Activated naive CD4-positive, alpha-beta T cell treated with anti-CD3 and anti-CD28 coated beads, Interleukin-2, amount 50 U/mL, for 24 hours (primary cell): Measurements from ENCODE around the gene GPC5.

ENCODE experiments used
- H3K27ac Mint-ChIP-seq: one replicate; pipeline ENCODE4 v1.8.0; 2021; ENCODE audit warnings: mild to moderate bottlenecking, mixed read lengths
- H3K27me3 Mint-ChIP-seq: one replicate; pipeline ENCODE4 v1.8.0; 2021; ENCODE audit warnings: mixed read lengths
- H3K36me3 Mint-ChIP-seq: one replicate; pipeline ENCODE4 v1.8.0; 2021; ENCODE audit warnings: mixed read lengths
- H3K4me1 Mint-ChIP-seq: one replicate; pipeline ENCODE4 v1.8.0; 2021; ENCODE audit warnings: mixed read lengths
- H3K4me3 Mint-ChIP-seq: one replicate; pipeline ENCODE4 v1.8.0; 2021; ENCODE audit warnings: mild to moderate bottlenecking, mixed read lengths
- H3K9me3 Mint-ChIP-seq: one replicate; pipeline ENCODE4 v1.8.0; 2021; ENCODE audit warnings: mixed read lengths

Gene GPC5

DNA sequence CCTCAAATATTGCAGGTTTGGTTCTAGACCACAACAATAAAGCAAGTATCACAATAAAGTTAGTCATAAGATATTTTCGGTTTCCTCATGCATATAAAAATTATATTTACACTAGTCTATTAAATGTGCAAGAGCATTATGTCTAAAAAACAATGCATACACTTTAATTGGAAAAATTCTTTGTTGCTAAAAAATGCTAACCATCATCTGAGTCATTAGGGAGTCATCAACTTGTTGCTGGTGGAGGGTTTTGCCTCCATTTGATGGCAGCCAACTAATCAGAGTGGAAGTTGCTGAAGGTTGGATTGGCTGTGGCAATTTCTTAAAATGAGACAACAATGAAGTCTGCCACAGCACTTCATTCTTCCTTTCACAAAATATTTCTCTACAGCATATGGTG, 1405.9 kb downstream of the GPC5 start:
- no peaks in the 10 kb centered on the region for H3K9me3 Mint-ChIP-seq

DNA sequence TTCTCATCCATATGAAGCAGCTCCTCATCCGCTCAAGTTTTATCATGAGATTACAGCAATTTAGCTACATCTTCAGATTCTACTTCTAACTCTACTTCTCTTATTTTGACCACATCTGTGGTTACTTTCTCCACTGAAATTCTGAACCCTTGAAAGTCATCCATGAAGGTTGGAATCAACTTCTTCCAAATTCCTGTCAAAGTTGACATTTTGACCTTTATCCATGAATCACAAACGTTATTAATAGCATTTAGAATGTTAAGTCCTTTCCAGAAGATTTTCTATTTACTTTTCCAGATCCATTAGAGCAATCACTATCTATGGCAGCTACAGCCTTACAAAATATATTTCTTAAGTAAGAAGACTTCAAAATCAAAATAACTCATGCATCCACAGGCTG, 1406.5 kb downstream of the GPC5 start:
- no peaks in the 10 kb centered on the region for H3K9me3 Mint-ChIP-seq
- no peaks in the 10 kb centered on the region for H3K36me3 Mint-ChIP-seq
- H3K27me3 Mint-ChIP-seq, result no peaks in the 10 kb centered on the region
- no peak overlapping the region for H3K4me3 Mint-ChIP-seq
- H3K4me1 Mint-ChIP-seq, result peaks cover 6% of the 10 kb centered on the region
- H3K27ac Mint-ChIP-seq, result no peak overlapping the region

More for the DNA sequence above, 1405.9 kb downstream of the GPC5 start:
- Mint-ChIP-seq H3K27ac (no peak overlapping the region), H3K27me3 (no peaks in the 10 kb centered on the region), H3K36me3 (no peaks in the 10 kb centered on the region), H3K4me3 (no peak overlapping the region), H3K4me1 (peaks cover 6% of the 10 kb centered on the region)

DNA sequence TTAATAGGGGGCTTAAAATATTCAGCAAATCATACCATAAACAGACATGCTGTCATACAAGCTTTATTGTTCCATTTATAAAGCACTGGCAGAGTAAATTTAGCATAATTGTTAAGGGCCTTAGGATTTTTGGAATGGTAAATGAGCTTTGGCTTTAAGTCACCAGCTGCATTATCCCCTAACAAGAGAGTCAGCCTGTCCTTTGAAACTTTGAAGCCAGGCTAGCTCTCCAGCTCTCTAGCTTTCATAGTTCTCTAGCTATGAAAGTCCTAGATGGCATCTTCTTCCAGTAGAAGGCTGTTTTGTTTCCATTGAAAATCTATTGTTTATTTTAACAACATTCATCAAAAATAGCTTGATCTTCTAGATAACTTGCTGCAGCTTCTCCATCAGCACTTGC, 1407.3 kb downstream of the GPC5 start:
- H3K4me3 Mint-ChIP-seq, result peak overlapping the region; percentile 78
- no peaks in the 10 kb centered on the region for H3K36me3 Mint-ChIP-seq
- no peak overlapping the region for H3K27ac Mint-ChIP-seq
- H3K9me3 Mint-ChIP-seq, result no peaks in the 10 kb centered on the region
- no peaks in the 10 kb centered on the region for H3K27me3 Mint-ChIP-seq
- H3K4me1 Mint-ChIP-seq, result peaks cover 6% of the 10 kb centered on the region

DNA sequence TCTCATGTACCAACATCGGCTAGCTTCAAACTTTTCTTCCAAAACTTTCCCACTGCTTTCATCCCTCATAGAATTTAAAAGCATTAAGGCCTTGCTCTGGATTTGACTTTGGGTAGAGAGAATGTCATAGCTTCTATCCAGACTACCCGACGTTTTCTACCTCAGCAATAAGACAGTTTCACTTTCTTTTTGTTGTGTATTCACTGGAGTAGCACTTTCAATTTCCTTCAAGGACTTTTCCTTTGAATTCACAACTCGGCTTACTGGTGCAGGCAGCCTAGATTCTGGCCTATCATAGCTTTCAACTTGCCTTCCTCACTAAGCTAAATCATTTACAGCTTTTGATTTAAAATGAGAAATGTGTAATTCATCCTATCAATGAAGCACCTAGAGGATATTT, 1407.8 kb downstream of the GPC5 start:
- H3K4me3 Mint-ChIP-seq, result peak overlapping the region; percentile 78
- no peak overlapping the region for H3K27ac Mint-ChIP-seq
- no peaks in the 10 kb centered on the region for H3K36me3 Mint-ChIP-seq
- no peaks in the 10 kb centered on the region for H3K9me3 Mint-ChIP-seq
- H3K27me3 Mint-ChIP-seq, result no peaks in the 10 kb centered on the region
- H3K4me1 Mint-ChIP-seq, result peaks cover 6% of the 10 kb centered on the region

DNA sequence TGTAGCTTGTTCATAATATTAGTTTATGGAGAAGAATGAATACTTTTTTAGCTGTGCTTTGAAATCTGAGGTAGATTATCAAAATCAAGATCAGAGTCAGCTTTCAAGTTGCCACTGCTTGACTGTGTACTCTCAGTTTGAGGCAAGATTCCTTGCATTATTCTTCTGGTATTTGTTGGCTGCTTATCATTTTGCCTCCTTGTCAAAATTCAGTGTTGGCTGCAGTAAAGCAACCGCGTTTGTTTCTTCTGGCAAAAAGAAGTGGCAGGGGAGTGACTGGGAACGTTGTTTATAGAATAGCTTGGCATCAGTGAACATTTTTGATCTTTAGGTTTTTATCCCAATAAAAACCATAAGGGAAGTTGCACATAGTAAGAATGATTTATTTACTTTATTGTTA, 1408.9 kb downstream of the GPC5 start:
- H3K36me3 Mint-ChIP-seq, result no peaks in the 10 kb centered on the region
- H3K27me3 Mint-ChIP-seq, result no peaks in the 10 kb centered on the region
- peaks cover 6% of the 10 kb centered on the region for H3K4me1 Mint-ChIP-seq
- H3K27ac Mint-ChIP-seq, result no peak overlapping the region
- no peak overlapping the region for H3K4me3 Mint-ChIP-seq
- no peaks in the 10 kb centered on the region for H3K9me3 Mint-ChIP-seq

DNA sequence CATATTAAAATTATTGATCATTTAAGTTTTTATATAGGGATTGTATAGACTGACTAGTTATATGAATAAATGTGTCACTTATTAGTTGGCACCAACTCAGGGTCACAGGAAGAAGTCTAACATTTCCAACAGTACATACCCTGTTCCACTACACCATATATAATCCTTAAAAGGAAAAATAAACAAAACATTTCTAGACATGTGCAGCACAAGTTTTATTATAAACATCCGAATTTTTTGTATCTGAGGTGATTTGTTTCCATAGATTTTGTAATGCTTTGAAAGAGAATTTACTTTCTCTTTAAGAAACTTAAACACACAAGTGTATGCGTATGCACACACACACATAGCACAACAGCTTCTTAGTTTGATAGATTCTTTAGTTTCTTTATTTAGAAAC, 1409.5 kb downstream of the GPC5 start:
- Mint-ChIP-seq H3K36me3 (no peaks in the 10 kb centered on the region), H3K9me3 (no peaks in the 10 kb centered on the region), H3K4me3 (no peak overlapping the region), H3K27ac (no peak overlapping the region), H3K27me3 (no peaks in the 10 kb centered on the region), H3K4me1 (peaks cover 6% of the 10 kb centered on the region)

DNA sequence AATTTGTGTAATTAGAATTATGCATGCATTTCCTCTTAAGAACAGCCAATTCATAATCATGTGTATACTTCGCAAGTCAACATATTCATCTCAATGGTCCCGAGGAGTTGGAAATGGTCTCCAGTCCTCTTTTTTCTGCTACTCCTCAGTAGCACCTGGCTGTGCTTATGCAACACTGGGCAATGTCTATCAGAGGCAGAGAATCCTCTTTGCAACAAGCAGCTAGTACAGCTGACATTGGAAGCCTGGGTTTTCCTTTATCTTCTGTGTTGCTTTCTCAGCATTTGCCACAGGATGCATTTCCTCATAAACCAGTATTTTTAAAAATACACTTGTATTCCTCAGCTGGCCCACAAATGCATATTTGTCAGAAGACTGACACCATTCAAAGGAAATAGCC, 1422.9 kb downstream of the GPC5 start:
- Mint-ChIP-seq H3K4me1 (no peaks in the 10 kb centered on the region), H3K36me3 (no peaks in the 10 kb centered on the region), H3K4me3 (no peak overlapping the region), H3K27me3 (no peaks in the 10 kb centered on the region), H3K9me3 (no peaks in the 10 kb centered on the region), H3K27ac (no peak overlapping the region)

DNA sequence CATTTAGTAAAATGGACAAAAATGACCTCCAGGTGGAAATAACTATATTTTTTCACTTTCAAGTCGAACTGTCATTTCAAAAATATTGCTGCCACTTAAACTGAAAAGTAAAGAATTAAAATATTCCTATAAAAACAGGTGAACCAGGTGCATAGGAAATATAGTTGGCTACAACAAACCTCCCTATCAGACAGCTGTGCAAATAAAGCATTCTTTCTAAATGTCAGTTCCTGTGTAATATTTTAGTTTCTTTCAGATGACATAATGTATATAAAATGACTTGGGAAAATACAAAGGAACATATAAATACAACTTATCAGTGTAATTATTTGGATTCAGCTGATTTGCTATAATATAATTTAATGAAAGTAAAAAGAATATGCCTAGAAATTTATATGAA, 1424.6 kb downstream of the GPC5 start:
- H3K27ac Mint-ChIP-seq, result no peak overlapping the region
- no peaks in the 10 kb centered on the region for H3K9me3 Mint-ChIP-seq
- H3K4me1 Mint-ChIP-seq, result no peaks in the 10 kb centered on the region
- no peak overlapping the region for H3K4me3 Mint-ChIP-seq
- no peaks in the 10 kb centered on the region for H3K27me3 Mint-ChIP-seq
- H3K36me3 Mint-ChIP-seq, result no peaks in the 10 kb centered on the region

DNA sequence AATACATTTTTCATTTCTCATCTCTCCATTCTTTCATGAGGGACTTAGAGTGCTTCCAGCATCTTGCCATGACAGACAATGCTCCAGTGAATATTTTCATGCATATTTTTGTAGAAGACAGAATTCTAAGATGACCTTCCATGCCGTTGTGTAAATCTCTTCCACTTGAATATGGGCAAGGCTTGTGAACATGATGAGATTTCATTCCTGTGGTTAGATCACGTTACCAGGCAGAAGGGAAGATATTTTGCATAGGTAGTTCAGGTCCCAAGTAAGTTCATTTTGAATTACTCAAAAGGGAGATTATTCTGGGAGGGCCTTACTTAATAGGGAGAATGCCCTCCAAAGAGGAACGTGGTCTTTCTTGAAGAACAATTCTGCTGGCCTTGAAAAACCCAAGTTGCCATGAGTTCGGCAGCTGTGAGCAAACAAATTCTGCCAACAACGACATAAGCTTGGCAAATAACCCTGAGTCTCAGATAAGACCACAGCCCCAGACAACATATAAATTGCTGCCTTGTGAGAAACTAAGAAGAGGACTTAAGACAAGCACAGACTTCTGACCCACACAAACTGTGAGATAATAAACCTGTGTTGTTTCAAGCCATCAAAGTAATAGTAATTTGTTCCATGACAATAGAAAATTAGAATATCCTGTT, 1427.6 kb downstream of the GPC5 start:
- Mint-ChIP-seq H3K36me3 (no peaks in the 10 kb centered on the region), H3K27me3 (no peaks in the 10 kb centered on the region), H3K9me3 (no peaks in the 10 kb centered on the region), H3K4me1 (no peaks in the 10 kb centered on the region), H3K27ac (no peak overlapping the region), H3K4me3 (no peak overlapping the region)

DNA sequence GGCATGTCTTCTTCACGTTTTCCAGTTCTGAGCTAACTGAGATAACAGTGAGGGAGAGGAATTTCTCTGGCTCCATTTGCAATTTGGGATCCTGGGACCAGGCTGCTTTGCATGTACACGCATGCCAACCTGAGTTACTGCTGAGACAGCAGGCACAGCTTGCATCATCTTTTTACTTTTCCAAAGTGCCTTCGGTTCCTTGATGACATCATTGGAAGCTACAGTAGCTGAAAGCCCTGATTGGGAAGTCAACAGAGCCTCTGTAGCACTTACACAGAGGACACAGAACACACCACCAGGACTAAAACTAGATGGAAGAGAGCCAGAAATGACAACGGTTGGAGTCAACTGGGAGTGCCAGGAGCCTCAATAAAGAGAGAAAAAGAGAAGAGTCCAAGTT, 1429.1 kb downstream of the GPC5 start:
- Mint-ChIP-seq H3K9me3 (peaks cover 5% of the 10 kb centered on the region), H3K4me1 (no peaks in the 10 kb centered on the region), H3K27me3 (no peaks in the 10 kb centered on the region), H3K4me3 (no peak overlapping the region), H3K36me3 (no peaks in the 10 kb centered on the region), H3K27ac (no peak overlapping the region)

DNA sequence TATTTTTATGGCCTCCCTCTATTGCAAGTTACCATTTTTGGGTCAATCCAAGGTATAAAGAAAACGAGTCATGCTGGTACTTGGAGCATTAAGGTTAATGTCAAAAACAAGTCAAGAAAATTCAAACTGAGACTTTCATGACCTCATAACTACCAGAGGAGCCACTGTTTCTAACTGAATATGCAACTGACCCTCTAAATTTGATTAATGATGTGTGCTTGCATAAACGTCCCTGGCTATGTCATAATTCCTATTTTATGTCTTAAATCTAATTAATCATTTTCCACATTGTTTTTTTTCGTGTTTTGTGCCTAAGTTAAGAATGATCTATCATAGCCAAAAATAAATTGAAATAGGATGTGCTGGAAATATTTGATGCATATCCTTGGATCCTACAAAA, 1431.5 kb downstream of the GPC5 start:
- Mint-ChIP-seq H3K27me3 (no peaks in the 10 kb centered on the region), H3K9me3 (peaks cover 5% of the 10 kb centered on the region), H3K4me1 (no peaks in the 10 kb centered on the region), H3K36me3 (no peaks in the 10 kb centered on the region), H3K27ac (no peak overlapping the region), H3K4me3 (no peak overlapping the region)

DNA sequence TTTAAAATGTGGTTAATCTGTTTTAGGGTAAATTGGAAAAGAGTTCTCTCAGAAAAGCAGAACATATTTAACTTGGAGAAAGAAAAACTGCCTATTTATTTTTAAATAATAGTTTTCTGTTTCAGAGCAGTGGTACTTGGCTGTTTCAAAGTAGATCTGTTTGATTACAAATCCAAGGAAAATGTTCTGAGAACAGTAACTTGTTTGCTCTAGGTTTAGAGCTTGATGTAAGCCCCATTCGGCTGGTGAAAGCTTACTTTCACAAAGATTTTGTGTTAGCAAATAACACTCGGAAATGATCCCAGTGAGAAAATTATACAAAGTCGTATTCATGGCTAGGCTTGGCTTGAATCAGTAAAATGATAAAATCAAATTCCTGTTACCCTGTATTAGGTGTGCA, 1432.4 kb downstream of the GPC5 start:
- no peaks in the 10 kb centered on the region for H3K27me3 Mint-ChIP-seq
- no peak overlapping the region for H3K27ac Mint-ChIP-seq

DNA sequence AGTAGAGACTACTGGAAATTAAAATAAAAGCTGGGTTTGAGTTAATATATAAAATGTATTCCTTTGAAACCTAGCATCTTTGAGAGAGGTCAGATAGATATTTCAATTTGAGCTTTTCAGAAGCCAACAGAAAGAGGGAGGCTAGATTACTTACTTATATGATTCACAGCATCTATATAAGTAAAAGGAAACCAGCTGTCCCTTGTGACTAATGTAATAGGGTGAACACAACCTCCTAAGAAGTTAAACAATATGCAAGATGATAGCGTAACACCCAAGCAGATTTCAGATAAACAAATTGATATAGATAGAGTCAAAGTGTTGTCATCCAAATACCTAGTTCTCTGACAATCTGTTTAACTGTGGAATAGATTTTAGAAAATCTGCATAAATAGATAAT, 1434.7 kb downstream of the GPC5 start:
- no peak overlapping the region for H3K27ac Mint-ChIP-seq
- H3K27me3 Mint-ChIP-seq, result no peaks in the 10 kb centered on the region
- no peaks in the 10 kb centered on the region for H3K4me1 Mint-ChIP-seq
- H3K4me3 Mint-ChIP-seq, result no peak overlapping the region
- H3K9me3 Mint-ChIP-seq, result peaks cover 5% of the 10 kb centered on the region
- H3K36me3 Mint-ChIP-seq, result no peaks in the 10 kb centered on the region

More for the DNA sequence above, 1432.4 kb downstream of the GPC5 start:
- Mint-ChIP-seq H3K36me3 (no peaks in the 10 kb centered on the region), H3K4me1 (no peaks in the 10 kb centered on the region), H3K4me3 (no peak overlapping the region), H3K9me3 (peaks cover 5% of the 10 kb centered on the region)

DNA sequence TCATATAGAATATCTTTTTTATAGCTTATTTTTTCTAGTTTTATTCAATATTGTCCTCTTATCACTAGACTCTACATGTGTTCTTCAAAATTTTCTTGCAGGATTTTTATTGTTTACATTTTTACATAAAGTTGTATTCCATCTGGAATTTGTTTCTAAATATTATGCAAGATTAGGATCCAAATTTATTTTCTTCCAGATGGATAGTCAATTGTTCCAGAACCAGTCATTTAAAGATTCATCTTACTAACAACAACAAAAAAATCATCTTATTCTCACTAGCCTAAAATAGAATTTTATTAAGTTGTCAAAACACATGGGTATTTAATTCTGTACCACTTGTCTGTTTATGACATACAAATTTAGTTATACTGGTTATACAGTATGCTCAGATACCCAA, 1437.8 kb downstream of the GPC5 start:
- no peaks in the 10 kb centered on the region for H3K27me3 Mint-ChIP-seq
- peaks cover 5% of the 10 kb centered on the region for H3K9me3 Mint-ChIP-seq
- H3K36me3 Mint-ChIP-seq, result no peaks in the 10 kb centered on the region
- no peaks in the 10 kb centered on the region for H3K4me1 Mint-ChIP-seq
- no peak overlapping the region for H3K27ac Mint-ChIP-seq
- no peak overlapping the region for H3K4me3 Mint-ChIP-seq

DNA sequence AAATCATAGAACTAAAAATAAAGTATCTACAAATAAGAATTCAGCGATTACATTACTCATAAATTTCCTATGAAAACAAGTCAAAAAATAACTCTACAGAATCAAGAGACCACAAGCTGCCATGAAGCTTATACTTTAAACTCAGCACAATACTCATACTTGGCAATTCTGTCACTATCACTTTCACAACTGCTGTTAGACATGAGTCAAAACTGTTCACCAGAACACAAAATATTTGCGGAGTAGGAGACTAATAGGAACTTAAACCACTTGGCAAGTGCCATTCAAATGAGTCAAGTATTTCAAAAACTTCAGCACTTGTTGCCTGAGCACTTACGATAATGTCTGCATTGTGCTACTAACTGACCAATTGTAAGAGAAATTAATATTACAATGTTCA, 1440.4 kb downstream of the GPC5 start:
- Mint-ChIP-seq H3K9me3 (no peaks in the 10 kb centered on the region), H3K27me3 (no peaks in the 10 kb centered on the region), H3K4me3 (no peak overlapping the region), H3K36me3 (no peaks in the 10 kb centered on the region), H3K4me1 (no peaks in the 10 kb centered on the region), H3K27ac (no peak overlapping the region)

DNA sequence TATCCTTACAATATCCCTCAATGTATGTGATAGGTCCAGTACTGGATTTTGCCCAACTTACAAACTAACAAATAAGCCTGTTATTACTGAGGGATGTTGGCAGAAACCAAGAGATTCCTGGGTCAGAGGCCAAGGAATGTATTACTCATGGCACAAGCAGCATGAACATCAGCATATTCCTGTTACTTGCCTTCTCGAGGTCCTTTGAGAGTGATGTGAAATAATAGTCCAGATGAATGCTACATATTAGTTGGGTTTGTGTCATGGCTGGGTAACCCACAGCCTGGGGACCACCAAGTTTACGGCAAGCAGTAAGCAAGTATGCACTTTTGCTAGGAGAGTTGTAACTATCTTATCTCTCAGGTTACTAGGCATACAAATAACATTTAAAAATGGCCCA, 1443.7 kb downstream of the GPC5 start:
- Mint-ChIP-seq H3K36me3 (no peaks in the 10 kb centered on the region), H3K4me3 (no peak overlapping the region), H3K4me1 (no peaks in the 10 kb centered on the region), H3K27ac (no peak overlapping the region), H3K9me3 (no peaks in the 10 kb centered on the region), H3K27me3 (no peaks in the 10 kb centered on the region)

DNA sequence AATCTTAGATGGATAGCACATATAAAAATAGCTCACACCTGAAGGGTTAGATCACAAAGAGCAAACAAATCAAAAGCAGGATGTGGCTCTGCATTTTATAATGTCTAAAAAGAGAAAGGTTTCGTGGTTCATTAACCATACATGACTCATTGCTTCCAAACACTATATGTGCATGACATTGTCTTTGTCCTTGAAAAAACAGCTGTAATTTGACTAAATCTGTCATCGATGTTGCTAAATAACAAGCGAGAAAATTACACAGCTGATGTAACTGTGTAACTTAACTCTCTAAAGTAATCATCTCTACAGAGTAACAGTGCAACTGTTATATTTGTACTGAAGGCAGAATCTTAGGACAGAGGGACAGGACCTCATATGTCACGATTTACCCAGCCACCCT, 1445.1 kb downstream of the GPC5 start:
- Mint-ChIP-seq H3K9me3 (no peaks in the 10 kb centered on the region), H3K4me1 (no peaks in the 10 kb centered on the region), H3K27ac (no peak overlapping the region), H3K4me3 (no peak overlapping the region), H3K27me3 (no peaks in the 10 kb centered on the region), H3K36me3 (no peaks in the 10 kb centered on the region)
